ENCODE measurements around the gene KRTAP5-8. TPM values are rescaled to one million over a fixed set of nuclear protein-coding genes. Genes with fewer than 3 reads are reported as not detected.

KRTAP5-8 gene
- total and polyA plus RNA-seq, 2 donors, result 0.15 TPM; not detected in 1

- H3K27ac ChIP-seq (ENCODE audit: low read depth), result no peak overlapping the region
- H3K36me3 ChIP-seq (ENCODE audit: insufficient read depth), result no peaks in the 10 kb centered on the region
- H3K4me1 ChIP-seq (ENCODE audit: insufficient read depth), result no peaks in the 10 kb centered on the region
- DNase-seq (ENCODE audit: extremely low spot score), result no peak
- H3K4me3 ChIP-seq (ENCODE audit: low read depth, low read length), result no peak overlapping the region
- 69% methylated on average over 15 of the region's 15 CpGs for WGBS
Observed at GRCh38 chr11:71542879-71543777, 5.3 kb downstream of the KRTAP5-8 start.

- no peak for DNase-seq (ENCODE audit: extremely low spot score)
- Histone ChIP-seq H3K27ac (ENCODE audit: low read depth) (no peak overlapping the region), H3K36me3 (ENCODE audit: insufficient read depth) (no peaks in the 10 kb centered on the region), H3K4me3 (ENCODE audit: low read depth, low read length) (no peak overlapping the region), H3K4me1 (ENCODE audit: insufficient read depth) (no peaks in the 10 kb centered on the region)
- 62% methylated on average over 8 of the region's 8 CpGs for WGBS
Observed at GRCh38 chr11:71543866-71544265, 6.0 kb downstream of the KRTAP5-8 start.

- no peak overlapping the region for H3K27ac ChIP-seq (ENCODE audit: low read depth)
- H3K4me1 ChIP-seq (ENCODE audit: insufficient read depth), result no peaks in the 10 kb centered on the region
- DNase-seq (ENCODE audit: extremely low spot score), result no peak
- no peaks in the 10 kb centered on the region for H3K36me3 ChIP-seq (ENCODE audit: insufficient read depth)
- H3K4me3 ChIP-seq (ENCODE audit: low read depth, low read length), result no peak overlapping the region
- 86% methylated on average over 6 of the region's 6 CpGs for WGBS
Observed at GRCh38 chr11:71544525-71545214, 6.8 kb downstream of the KRTAP5-8 start.

DNA sequence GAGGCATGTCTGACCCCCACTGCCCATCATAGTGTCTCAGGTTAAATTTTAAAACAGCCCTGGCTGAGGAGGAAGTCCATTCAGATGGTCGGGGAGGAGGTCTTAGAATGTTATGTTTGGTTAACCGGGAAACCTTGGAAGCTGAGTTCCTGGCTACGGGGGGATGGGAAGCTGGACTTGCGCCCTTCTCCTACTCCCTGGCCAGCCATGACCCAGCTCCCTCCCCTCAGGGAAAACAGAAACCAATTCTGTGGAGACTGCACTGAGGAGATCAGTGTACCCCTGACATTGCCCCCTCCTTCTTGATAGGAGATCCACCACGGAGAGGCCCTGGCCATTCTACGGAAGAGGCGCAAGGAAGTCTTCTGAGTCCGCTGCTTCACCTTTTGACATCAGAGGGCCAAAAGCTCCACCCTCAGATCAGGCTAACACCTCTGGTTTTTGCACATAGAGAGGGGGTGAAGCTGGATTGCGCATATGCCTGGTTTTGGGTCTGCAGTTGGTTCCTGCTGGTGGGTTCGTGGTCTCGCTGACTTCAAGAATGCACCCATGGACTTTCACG lies 7.7 kb downstream of the KRTAP5-8 start:
- no peak overlapping the region for H3K27ac ChIP-seq (ENCODE audit: low read depth)
- 88% methylated on average over 12 of the region's 12 CpGs for WGBS
- H3K36me3 ChIP-seq (ENCODE audit: insufficient read depth), result no peaks in the 10 kb centered on the region
- no peak for DNase-seq (ENCODE audit: extremely low spot score)
- H3K4me3 ChIP-seq (ENCODE audit: low read depth, low read length), result no peak overlapping the region
- H3K4me1 ChIP-seq (ENCODE audit: insufficient read depth), result no peaks in the 10 kb centered on the region

- Histone ChIP-seq H3K27ac (ENCODE audit: low read depth) (no peak within 1 kb of the TSS), H3K36me3 (ENCODE audit: insufficient read depth) (no peaks in the 10 kb centered on the region), H3K4me3 (ENCODE audit: low read depth, low read length) (no peak within 1 kb of the TSS), H3K4me1 (ENCODE audit: insufficient read depth) (no peaks in the 10 kb centered on the region)
- WGBS, result 71% methylated on average over 5 of the region's 5 CpGs
- DNase-seq (ENCODE audit: extremely low spot score), result no peak
Observed at GRCh38 chr11:71548120-71548519, 10.3 kb downstream of the KRTAP5-8 start, which contains the start of gene KRTAP5-9. Gene KRTAP5-9 (plus strand): TSS chr11:71548420. CDS start chr11:71548658, 238 bp downstream.

- Histone ChIP-seq H3K4me1 (ENCODE audit: insufficient read depth) (no peaks in the 10 kb centered on the region), H3K27ac (ENCODE audit: low read depth) (no peak overlapping the region), H3K36me3 (ENCODE audit: insufficient read depth) (no peaks in the 10 kb centered on the region), H3K4me3 (ENCODE audit: low read depth, low read length) (no peak overlapping the region)
- 48% methylated on average over 5 of the region's 5 CpGs for WGBS
- no peak for DNase-seq (ENCODE audit: extremely low spot score)
Observed at GRCh38 chr11:71548716-71549151, 10.9 kb downstream of the KRTAP5-8 start.

DNA sequence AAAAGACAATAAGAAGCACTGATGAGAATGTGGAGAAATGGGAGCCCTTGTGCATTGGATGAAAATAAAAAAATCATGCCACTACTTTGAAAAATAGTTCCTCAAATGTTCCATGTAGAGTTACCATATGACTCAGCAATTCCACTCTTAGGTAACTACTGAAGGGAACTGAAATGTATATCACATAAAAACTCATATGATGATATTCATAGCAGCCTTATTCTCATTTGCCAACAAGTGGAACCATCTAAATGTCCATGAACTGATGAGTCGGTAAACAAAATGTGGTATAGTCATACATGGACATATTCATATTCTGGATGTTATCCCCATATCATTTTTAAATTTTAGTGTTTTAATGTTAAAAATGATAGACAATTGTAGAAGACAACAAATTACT lies 13.9 kb downstream of the KRTAP5-8 start:
- no peak overlapping the region for H3K4me3 ChIP-seq (ENCODE audit: low read depth, low read length)
- 95% methylated on average over 1 of the region's 1 CpG for WGBS
- H3K36me3 ChIP-seq (ENCODE audit: insufficient read depth), result no peaks in the 10 kb centered on the region
- DNase-seq (ENCODE audit: extremely low spot score), result no peak
- H3K27ac ChIP-seq (ENCODE audit: low read depth), result no peak overlapping the region
- no peaks in the 10 kb centered on the region for H3K4me1 ChIP-seq (ENCODE audit: insufficient read depth)

DNA sequence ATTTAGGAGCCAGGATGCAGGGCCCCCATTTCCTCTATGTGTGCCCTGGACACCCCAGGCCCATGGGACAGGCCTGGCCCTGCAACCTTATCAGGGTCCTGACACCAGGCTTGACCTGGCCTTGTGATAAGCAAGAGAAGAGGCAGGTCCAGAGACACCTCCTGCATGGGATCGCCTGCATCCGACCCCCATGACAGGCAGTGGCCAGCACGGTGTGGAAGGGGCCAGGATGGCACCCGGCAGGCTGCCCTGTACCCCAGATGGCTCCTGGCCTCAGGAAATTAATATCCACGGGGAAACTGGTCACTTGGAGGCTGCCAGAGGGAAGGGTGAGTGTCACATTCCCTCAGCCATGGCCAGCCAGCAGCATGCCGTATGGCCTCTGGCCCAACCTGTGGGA lies 17.2 kb downstream of the KRTAP5-8 start:
- Histone ChIP-seq H3K4me1 (ENCODE audit: insufficient read depth) (no peaks in the 10 kb centered on the region), H3K36me3 (ENCODE audit: insufficient read depth) (no peaks in the 10 kb centered on the region), H3K27ac (ENCODE audit: low read depth) (no peak overlapping the region), H3K4me3 (ENCODE audit: low read depth, low read length) (no peak overlapping the region)
- WGBS, result 88% methylated on average over 6 of the region's 6 CpGs
- DNase-seq (ENCODE audit: extremely low spot score), result no peak

GRCh38 chr11:71555508-71555907 lies 17.7 kb downstream of the KRTAP5-8 start:
- no peak overlapping the region for H3K4me3 ChIP-seq (ENCODE audit: low read depth, low read length)
- no peaks in the 10 kb centered on the region for H3K4me1 ChIP-seq (ENCODE audit: insufficient read depth)
- no peak for DNase-seq (ENCODE audit: extremely low spot score)
- WGBS, result 91% methylated on average over 11 of the region's 11 CpGs
- no peak overlapping the region for H3K27ac ChIP-seq (ENCODE audit: low read depth)
- H3K36me3 ChIP-seq (ENCODE audit: insufficient read depth), result no peaks in the 10 kb centered on the region

- WGBS, result 85% methylated on average over 4 of the region's 4 CpGs
- no peak for DNase-seq (ENCODE audit: extremely low spot score)
- H3K4me1 ChIP-seq (ENCODE audit: insufficient read depth), result no peaks in the 10 kb centered on the region
- no peak overlapping the region for H3K27ac ChIP-seq (ENCODE audit: low read depth)
- no peaks in the 10 kb centered on the region for H3K36me3 ChIP-seq (ENCODE audit: insufficient read depth)
- H3K4me3 ChIP-seq (ENCODE audit: low read depth, low read length), result no peak overlapping the region
Observed at GRCh38 chr11:71556018-71556417, 18.2 kb downstream of the KRTAP5-8 start.

DNA sequence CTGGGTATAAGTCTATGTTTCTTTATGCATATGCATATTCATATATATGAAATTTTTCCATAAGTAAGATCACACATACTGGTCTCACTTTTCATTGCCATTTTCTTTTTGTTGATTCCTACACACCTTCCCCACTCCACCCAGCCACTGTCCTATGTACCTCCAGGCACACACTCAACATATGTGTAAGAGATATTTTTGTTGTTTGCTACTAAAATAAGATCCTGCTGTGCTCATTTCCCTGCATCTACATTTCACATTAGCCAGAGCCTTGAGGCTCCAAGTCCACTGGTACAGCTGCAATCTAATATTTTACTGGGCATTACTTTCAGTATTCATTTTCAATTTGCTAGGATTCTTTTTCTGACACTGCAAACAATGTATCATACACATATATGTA lies 19.4 kb downstream of the KRTAP5-8 start:
- H3K4me1 ChIP-seq (ENCODE audit: insufficient read depth), result no peaks in the 10 kb centered on the region
- no peak overlapping the region for H3K4me3 ChIP-seq (ENCODE audit: low read depth, low read length)
- H3K36me3 ChIP-seq (ENCODE audit: insufficient read depth), result no peaks in the 10 kb centered on the region
- no peak overlapping the region for H3K27ac ChIP-seq (ENCODE audit: low read depth)
- no peak for DNase-seq (ENCODE audit: extremely low spot score)

DNA sequence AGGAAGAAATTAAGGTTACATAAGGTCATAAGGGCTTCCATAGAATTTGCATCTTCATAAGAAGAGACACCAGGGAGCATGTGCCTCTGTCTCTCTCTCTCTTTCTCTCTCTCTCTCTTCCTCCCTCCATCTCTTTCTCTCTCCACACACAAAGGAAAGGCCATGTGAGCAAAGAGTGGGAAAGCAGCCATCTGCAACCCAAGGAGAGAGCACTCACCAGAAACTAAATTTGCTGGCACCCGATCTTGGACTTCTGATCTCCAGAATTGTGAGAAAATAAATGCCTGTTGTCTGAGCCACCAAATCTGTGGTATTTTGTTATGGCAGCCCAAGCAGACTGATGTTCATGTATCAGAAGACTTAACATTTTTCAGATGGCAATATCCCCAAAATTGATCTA lies 21.2 kb downstream of the KRTAP5-8 start:
- H3K4me3 ChIP-seq (ENCODE audit: low read depth, low read length), result no peak overlapping the region
- H3K36me3 ChIP-seq (ENCODE audit: insufficient read depth), result no peaks in the 10 kb centered on the region
- WGBS, result 85% methylated on average over 1 of the region's 1 CpG
- DNase-seq (ENCODE audit: extremely low spot score), result no peak
- H3K27ac ChIP-seq (ENCODE audit: low read depth), result no peak overlapping the region
- no peaks in the 10 kb centered on the region for H3K4me1 ChIP-seq (ENCODE audit: insufficient read depth)

- H3K36me3 ChIP-seq (ENCODE audit: insufficient read depth), result no peaks in the 10 kb centered on the region
- no peak for DNase-seq (ENCODE audit: extremely low spot score)
- H3K4me3 ChIP-seq (ENCODE audit: low read depth, low read length), result no peak overlapping the region
- no peak overlapping the region for H3K27ac ChIP-seq (ENCODE audit: low read depth)
- H3K4me1 ChIP-seq (ENCODE audit: insufficient read depth), result no peaks in the 10 kb centered on the region
Observed at GRCh38 chr11:71562120-71562519, 24.3 kb downstream of the KRTAP5-8 start.

GRCh38 chr11:71563406-71563805 lies 25.6 kb downstream of the KRTAP5-8 start:
- Histone ChIP-seq H3K36me3 (ENCODE audit: insufficient read depth) (no peaks in the 10 kb centered on the region), H3K27ac (ENCODE audit: low read depth) (no peak overlapping the region), H3K4me1 (ENCODE audit: insufficient read depth) (no peaks in the 10 kb centered on the region), H3K4me3 (ENCODE audit: low read depth, low read length) (no peak overlapping the region)
- 24% methylated on average over 8 of the region's 8 CpGs for WGBS
- DNase-seq (ENCODE audit: extremely low spot score), result no peak
